NCI-H524 (cell line): ENCODE data around the gene YOD1.

Source experiments
- DNase-seq, 2 experiments: peaks; one replicate each; lab custom pipeline; 2025; lab: John Stamatoyannopoulos, UW

The YOD1 gene

GRCh38 chr1:207025146-207025880 lies 25.7 kb downstream of the YOD1 start:
- DNase-seq, result no peak

DNA sequence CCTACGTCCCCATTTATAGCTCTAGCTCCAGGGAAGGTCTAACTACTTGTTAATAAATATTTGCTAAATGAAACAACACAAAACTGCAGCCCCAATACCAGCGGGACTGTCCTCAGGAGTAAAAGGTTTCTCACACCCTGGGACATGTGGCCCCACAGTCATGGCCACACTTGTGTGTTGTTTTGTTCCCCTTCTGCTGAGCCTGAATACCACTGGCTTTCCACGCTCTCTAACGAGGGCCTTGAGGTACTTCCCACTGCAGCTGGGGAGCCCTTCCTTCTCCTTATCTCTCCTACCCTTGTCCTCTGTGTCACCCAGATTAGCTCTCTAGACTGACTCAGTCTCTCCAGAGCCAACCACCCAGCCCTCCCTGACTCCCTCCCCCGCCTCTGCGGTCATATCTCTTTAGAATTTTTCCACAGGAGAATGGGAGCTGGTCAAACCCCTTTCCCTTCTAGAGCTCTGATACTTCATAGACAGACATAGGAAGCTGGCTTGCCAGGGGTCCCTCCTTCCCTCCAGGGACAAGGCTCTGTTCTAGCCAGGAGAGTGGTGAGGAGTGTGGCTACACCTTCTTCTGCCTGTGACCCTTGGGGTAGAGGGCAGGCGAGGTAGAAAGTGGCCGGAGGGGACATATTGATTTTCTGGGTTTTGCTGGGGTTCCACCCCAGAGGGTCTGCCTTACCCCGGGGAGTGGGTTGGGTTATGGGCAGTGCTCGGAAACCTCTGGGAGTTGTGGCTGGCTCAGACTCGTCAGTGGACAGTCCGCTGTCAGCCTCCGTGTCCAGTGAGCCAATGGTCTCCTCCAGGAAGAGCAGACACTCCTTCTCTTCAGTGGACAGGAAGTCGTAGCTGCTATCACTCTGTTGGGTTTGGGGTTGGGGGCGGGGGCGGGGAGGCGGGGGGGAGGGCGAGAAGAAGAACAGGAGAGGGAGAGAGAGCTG lies 26.5 kb downstream of the YOD1 start:
- no peak for DNase-seq

- DNase-seq, result no peak
Observed at GRCh38 chr1:207022996-207023679, 27.9 kb downstream of the YOD1 start.

GRCh38 chr1:207021876-207022596 lies 29.0 kb downstream of the YOD1 start:
- no peak for DNase-seq

GRCh38 chr1:207021139-207021861 lies 29.7 kb downstream of the YOD1 start:
- no peak for DNase-seq

GRCh38 chr1:207020709-207021107 lies 30.3 kb downstream of the YOD1 start:
- DNase-seq, result no peak

GRCh38 chr1:207020065-207020708 lies 30.8 kb downstream of the YOD1 start:
- DNase-seq, result no peak

DNA sequence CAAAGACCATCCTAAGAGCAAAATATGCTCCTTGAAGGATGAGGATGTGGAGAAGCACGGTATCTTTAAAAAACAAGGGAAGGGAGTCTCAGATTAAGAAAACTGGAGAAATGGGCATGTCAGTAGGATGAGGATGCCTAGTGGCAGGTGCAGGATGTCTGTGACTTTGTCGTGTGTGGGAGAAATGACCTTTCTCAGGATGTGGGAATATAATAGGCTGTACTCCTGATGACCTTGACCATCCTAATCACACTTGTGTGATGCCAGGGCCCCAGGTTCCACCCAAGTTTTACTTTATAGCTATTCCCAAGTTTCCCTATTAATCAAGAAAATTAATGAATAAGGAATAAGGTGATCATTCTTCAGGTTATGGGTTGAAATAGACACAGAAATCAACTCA lies 31.3 kb downstream of the YOD1 start:
- DNase-seq, result no peak

- no peak for DNase-seq
Observed at GRCh38 chr1:207019161-207019560, 31.8 kb downstream of the YOD1 start.

DNA sequence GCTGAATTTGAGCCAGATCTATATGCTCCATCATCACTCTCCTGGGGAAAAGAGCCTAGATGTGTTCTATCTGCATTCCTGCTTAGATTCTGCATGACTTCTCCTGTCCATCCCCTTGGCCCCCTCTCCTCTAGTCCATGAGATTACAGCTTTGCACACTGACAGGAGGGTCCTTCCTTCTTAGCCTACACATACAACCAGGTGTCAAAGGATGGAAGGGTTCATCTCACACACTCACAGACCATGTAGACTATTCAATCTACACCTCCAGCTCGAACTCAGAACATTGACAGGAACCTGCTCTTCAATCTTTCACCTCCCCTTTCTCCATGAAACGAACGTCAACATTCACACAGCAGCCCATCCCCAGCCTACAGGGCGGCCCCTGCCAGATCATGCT lies 32.3 kb downstream of the YOD1 start:
- DNase-seq, result no peak

DNA sequence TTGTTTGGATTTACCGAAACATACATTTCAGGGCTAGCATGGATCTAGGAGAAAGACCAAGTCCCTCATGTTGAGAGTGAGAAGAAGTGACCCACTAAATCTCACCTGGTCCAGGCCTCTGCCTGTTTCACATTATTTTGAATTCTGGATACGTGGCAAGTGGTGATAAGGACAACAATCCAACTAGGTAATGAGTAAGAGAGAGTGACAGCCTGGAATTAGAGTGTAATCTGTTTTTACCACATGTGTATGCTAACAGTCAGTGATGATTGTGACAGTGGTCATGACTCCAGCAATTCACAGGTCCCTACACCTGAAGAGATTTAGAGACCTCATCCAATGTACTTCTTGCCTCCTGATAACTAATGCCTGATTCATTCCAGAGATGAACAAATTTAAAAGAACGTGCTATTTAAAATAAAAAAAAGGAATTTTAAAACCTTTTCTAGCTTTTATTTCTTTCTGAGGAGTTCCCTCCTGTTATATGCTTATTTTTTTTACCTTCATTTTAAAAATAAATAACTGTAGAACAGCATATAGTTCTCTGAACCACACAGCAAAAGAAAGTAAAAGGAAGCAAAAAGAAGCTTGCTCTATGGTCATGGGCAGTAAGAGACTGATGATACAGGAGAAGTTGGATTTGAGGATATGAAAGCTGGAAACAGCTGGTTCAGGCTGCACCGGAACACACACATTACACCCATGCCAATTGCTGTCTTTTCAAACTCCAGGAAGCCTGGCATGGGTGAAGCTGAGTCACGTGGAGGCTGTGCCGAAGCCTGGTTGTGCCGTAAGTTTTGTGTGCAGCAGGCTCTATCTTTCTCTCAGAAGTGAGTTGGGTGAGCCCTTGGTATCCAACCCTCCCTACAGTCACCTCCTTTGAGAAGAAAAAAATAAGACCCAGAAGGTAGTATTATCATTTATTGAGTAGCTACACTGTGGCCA lies 33.1 kb downstream of the YOD1 start:
- no peak for DNase-seq

DNA sequence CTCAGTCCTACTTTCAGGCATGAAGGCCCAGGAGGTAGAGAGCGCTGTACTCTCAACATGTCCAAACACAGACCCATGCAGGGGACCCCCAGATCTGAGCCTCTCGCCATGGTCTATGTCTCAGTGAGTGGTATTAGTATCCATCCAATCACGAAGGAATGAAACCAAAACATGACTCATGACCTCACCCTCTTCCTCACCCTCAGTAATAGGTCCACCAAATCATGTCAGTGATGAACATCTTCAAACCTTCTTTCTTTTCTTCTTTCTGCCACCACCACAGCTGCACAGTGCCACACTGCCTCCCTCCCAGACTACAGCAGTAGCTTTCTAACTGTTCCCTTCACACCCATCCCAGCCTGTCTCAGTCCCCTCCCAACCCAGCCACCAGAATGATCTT lies 35.2 kb downstream of the YOD1 start:
- DNase-seq, result no peak

GRCh38 chr1:207014728-207015127 lies 36.3 kb downstream of the YOD1 start:
- no peak for DNase-seq

GRCh38 chr1:207013321-207014085 lies 37.5 kb downstream of the YOD1 start:
- no peak for DNase-seq

DNA sequence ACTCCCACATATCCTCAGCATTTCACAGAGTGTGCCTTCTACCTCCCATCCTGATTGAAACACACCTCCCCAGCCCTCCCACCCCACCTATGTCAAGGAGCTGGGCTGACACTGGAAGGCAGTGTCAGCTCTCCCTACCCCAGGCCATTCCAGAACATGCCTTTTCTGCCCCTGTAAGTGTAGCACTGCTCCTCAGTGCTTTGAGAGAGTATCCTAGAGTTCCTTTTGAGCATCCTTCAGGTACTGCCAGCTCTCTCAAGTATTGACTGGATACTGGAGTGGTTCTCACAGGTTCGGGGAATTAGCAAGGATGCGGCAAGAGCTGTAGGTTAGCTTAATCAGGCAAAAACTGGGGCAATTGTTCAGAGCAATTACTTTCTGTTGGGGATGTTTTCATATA lies 40.3 kb downstream of the YOD1 start:
- no peak for DNase-seq

GRCh38 chr1:207009945-207010344 lies 41.1 kb downstream of the YOD1 start:
- no peak for DNase-seq

- DNase-seq, result no peak
Observed at GRCh38 chr1:207009182-207009850, 41.7 kb downstream of the YOD1 start.

GRCh38 chr1:207007352-207008033 lies 43.5 kb downstream of the YOD1 start:
- DNase-seq, result no peak
